Left kidney (tissue), 2 donors: ENCODE data around the gene PDSS2. TPM values are rescaled to one million over a fixed set of nuclear protein-coding genes. Genes with fewer than 3 reads are reported as not detected.
"Not testable (repeated sequence)": the region's sequence is repeated elsewhere in the genome, so short reads cannot be mapped to it uniquely, and the experiment has no call there.

Experiments used
- DNase-seq: peaks from one replicate; pipeline ENCODE4 v3.0.0-alpha.2; 2013
- polyA plus RNA-seq: library from polyadenylated mRNA; unstranded; fragments of 120-200 nt; gene quantifications from one replicate; pipeline ENCODE4 v1.2.1, GENCODE V29; 2013; ENCODE audit not compliant: insufficient read length

The PDSS2 gene
- polyA plus RNA-seq, 1 donor: 18.4 TPM

GRCh38 chr6:107216197-107216933 lies 243.0 kb downstream of the PDSS2 start:
- DNase-seq: no peak

- no peak for DNase-seq
These were observed 244.0 kb downstream of the PDSS2 start for GRCh38 chr6:107215334-107215733.

GRCh38 chr6:107214655-107215054 lies 244.7 kb downstream of the PDSS2 start:
- DNase-seq: no peak

- no peak for DNase-seq
These were observed 249.7 kb downstream of the PDSS2 start for GRCh38 chr6:107209406-107210305.

DNA sequence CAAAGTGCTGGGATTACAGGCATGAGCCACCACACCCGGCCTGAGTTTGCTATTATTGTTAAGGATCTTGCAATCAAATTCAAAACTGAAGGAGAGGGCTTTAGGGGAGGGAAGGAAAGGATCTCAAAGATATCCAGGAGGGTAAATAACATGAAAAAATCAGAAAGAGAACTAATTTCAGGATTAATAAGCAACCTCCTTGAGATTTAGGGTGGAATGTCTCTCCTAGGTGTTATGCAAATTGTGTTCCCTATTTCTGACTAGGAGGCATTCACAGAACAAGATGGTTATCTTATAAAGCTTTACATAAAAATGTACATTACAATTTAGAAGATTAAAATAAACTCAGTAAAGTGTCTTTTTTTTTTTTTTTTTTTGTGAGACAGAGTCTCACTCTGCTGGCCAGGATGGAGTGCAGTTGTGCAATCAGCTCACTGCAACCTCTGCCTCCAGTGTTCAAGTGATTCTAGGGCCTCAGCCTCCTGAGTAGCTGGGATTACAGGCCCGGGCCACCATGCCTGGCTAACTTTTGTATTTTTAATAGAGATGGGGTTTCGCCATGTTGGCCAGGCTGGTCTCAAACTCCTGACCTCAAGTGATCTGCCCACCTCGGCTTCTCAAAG lies 252.0 kb downstream of the PDSS2 start:
- no peak for DNase-seq

- DNase-seq: no peak
These were observed 254.0 kb downstream of the PDSS2 start for GRCh38 chr6:107205058-107205998.

DNA sequence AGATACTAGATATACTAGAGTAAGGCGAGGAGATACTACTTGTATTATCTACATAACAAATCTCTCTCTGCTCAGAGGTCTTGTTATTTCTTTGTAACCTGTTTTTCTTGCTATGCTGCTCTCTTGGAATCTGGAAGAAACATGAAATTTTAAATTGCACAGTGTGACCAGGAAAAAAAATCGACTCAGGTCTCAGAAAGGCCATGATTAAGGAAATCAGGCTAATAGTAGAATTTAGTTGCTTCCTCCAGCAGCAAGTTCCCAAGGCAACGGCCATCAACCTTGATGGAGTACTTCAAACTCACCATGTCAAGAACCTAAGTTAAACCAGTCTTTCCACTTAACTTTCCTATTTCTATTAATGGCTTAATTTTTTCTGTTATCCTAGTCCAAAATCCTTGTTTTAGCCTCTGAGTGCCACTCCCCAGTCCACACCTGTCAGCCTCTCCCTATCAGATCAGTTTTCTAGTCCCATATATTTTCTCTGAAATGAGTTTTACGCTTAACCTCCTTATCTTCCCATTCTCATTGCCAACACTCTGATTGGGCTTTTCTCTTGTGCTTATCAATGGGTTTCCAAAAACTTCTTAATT lies 256.4 kb downstream of the PDSS2 start:
- peak; percentile 15 for DNase-seq

- no peak for DNase-seq
These were observed 260.5 kb downstream of the PDSS2 start for GRCh38 chr6:107198631-107199416.

GRCh38 chr6:107196152-107196551 lies 263.2 kb downstream of the PDSS2 start:
- no peak for DNase-seq

- not testable (repeated sequence) for DNase-seq
These were observed 264.6 kb downstream of the PDSS2 start for GRCh38 chr6:107194723-107195122.

DNA sequence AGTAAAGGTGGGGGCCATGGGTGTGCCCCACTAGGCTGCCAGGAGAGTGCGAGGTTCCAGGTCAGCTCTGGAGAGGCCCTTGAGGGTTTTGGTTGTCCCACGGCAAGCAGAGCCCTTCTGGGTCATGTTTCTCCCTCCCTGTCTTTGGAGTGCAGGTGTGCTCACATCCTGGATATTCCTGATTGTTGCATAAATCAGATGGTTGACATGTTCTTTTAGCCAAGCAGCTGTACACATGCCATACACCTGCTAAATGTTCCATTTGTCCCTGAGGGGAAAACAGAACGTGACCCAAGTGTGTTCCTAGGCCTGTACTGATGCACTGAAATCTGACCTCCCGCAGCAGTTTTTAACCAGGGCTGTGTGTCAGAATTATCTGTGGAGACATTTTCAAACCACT lies 266.5 kb downstream of the PDSS2 start:
- peak; percentile 13 for DNase-seq

DNA sequence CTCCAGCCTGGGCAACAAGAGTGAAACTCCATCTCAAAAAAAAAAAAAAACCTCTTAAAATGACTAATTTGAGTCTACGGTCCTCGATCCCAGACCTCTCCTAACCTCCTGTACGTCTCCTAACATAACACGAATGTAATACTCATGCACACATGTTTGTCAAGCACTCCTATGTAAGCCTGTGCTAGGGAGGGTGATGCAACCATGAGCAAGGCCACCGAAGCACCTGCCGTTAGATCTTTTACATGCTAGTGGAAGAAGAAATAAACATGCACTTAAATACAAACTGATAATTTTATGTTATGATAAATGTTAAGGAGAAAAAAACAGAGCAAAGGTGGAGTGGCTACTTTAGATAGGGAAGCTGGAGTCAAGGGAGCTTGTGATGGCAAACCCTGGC lies 271.7 kb downstream of the PDSS2 start:
- DNase-seq: no peak

DNA sequence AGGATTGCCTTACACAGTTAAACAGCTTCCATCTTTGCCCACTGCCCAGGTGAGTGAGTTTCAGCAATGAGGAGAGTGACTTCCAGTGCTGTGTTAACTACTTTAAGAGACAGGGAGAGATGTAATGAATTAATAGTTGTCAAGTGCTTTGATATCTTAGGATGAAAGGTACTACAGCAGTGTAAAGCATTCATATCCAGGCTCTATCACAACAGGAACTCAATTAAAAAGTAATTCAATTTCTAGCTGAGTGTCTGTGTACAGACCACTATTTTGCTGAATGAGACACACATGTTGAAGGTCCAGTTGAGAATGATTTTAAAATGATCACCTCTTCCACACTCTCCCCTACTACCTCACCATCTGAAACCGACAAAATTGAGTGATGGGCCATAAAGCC lies 273.3 kb downstream of the PDSS2 start:
- no peak for DNase-seq

GRCh38 chr6:107185391-107185970 lies 273.9 kb downstream of the PDSS2 start:
- DNase-seq: peak; percentile 46

DNA sequence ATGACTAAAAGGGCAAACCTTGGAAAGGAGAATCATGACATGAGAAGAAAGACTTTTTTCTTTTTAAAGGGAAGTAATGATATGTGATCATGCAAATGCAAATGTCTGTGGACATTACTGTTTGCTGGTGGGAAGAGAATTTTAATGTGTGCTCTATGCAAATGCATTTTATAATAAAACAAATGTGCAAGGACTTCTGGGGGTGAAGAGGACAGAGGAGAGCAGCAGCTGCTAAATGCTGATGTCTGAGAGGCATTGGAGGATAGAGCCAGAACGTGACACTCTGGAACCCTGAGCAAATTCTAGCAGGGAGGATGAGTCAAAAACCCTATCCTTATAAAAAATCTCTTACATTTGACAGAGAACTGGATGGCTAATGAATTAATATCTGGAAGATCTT lies 274.9 kb downstream of the PDSS2 start:
- DNase-seq: no peak

GRCh38 chr6:107180099-107180498 lies 279.3 kb downstream of the PDSS2 start:
- no peak for DNase-seq

- DNase-seq: no peak
These were observed 280.4 kb downstream of the PDSS2 start for GRCh38 chr6:107179004-107179403.

DNA sequence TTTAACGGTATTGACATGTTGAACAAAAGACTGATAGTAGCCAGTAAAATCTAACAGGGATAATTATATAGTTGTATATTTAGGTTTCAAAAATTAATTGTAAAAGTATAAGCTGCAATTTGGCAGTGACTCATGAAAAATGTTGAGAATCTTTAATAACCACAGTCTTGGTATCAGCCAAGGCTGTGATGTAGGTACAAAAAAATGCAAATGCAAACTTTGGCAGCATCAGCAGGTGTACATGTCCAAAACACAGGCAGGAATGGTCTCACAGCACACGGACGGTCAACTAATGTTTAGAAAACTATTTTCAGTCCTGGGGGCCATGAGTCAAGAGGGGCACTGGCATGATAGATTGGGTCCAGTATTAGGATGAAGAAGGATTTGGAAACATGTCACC lies 285.6 kb downstream of the PDSS2 start:
- DNase-seq: no peak

- DNase-seq: no peak
These were observed 287.9 kb downstream of the PDSS2 start for GRCh38 chr6:107171513-107171912.

GRCh38 chr6:107164299-107164698 lies 295.1 kb downstream of the PDSS2 start:
- DNase-seq: not testable (repeated sequence)
